A549 (cell line): ENCODE results near the gene PDLIM5.

ENCODE experiments used
- CEBPB ChIP-seq, 2 experiments: fragments of >200 bp in 1 of 2; sonication (Bioruptor Twin) in 1 of 2; formaldehyde crosslinking in 1 of 2; IDR thresholded peaks; 2 replicates each; pipeline ENCODE4 v1.6.1; 2012 to 2016
- CHD4 ChIP-seq: fragments of 200-600 bp; sonication (generic); IDR thresholded peaks from 2 replicates; pipeline ENCODE4 v1.6.1; 2016; ENCODE audit warnings: antibody characterized with exemption, mild to moderate bottlenecking, borderline replicate concordance
- EP300 ChIP-seq, 2 experiments: fragments of >200 bp; sonication (Bioruptor Twin); formaldehyde crosslinking; IDR thresholded peaks; 2 replicates in 1 of 2; 3 replicates in 1 of 2; pipeline ENCODE4 v1.6.1; 2016 to 2017
- JUN ChIP-seq, 2 experiments: fragments of >200 bp; sonication (Bioruptor Twin); formaldehyde crosslinking; IDR thresholded peaks; 2 replicates in 1 of 2; 3 replicates in 1 of 2; pipeline ENCODE4 v1.6.1; 2016 to 2017
- JUNB ChIP-seq: fragments of >200 bp; sonication (Bioruptor Twin); formaldehyde crosslinking; IDR thresholded peaks from 2 replicates; pipeline ENCODE4 v1.6.1; 2016
- NR3C1 ChIP-seq: fragments of >200 bp; sonication (Bioruptor Twin); formaldehyde crosslinking; IDR thresholded peaks from 3 replicates; pipeline ENCODE4 v1.6.1; 2017
- POLR2A ChIP-seq: IDR thresholded peaks from 2 replicates; pipeline ENCODE4 v1.6.1; 2012; ENCODE audit warnings: mild to moderate bottlenecking, low read length
- TFCP2L1 ChIP-seq: fragments of 250-450 bp; sonication (Bioruptor Pico); IDR thresholded peaks from 2 replicates; pipeline ENCODE4 v1.5.0; 2021; ENCODE audit warnings: mild to moderate bottlenecking
- TF ChIP-seq, protein P1 (sequence below): fragments of >200 bp; sonication (Bioruptor Twin); formaldehyde crosslinking; IDR thresholded peaks from 3 replicates; pipeline ENCODE4 v1.5.1; 2016

DNA sequence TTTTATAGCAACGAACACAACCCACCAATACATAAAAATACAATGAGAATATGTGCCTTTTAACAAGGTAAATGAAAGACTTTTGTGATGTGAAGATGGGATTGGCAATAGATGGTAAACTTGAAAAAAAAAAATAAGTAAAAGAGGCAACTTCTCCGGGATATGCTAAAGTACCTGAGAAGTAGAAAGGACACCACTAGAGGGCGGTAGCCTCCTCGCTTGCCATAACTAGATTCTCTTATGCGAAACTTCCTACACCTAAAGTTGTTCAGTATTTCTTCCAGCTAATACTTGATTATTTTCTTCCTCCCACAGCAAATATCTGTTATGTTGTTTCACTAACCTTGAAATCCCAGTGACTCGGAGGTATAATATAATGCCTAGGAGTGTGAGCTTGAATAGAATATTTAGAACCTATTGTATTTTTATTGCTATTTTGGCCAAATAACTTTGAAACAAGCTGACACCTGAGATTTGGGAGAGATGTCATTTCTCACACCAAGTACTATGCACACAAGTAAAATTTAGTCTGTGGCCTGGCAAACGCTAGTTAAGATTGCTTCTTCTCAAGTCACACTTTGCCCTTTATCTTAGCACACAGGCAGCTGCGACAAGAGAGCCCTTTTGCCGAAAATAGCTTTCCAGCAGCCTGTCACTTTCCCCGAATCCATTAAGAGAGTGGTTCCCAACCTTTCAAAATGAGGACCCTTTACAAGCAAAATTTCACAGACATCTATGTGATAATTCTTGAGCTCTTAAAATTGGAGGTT, 44.9 kb upstream of the PDLIM5 start:
- TF ChIP-seq JUNB: no peak
- no peak for TF ChIP-seq NR3C1
- no peak for TF ChIP-seq EP300 (IDR thresholded peaks at IDR 0.05)
- TF ChIP-seq, protein P1, sequence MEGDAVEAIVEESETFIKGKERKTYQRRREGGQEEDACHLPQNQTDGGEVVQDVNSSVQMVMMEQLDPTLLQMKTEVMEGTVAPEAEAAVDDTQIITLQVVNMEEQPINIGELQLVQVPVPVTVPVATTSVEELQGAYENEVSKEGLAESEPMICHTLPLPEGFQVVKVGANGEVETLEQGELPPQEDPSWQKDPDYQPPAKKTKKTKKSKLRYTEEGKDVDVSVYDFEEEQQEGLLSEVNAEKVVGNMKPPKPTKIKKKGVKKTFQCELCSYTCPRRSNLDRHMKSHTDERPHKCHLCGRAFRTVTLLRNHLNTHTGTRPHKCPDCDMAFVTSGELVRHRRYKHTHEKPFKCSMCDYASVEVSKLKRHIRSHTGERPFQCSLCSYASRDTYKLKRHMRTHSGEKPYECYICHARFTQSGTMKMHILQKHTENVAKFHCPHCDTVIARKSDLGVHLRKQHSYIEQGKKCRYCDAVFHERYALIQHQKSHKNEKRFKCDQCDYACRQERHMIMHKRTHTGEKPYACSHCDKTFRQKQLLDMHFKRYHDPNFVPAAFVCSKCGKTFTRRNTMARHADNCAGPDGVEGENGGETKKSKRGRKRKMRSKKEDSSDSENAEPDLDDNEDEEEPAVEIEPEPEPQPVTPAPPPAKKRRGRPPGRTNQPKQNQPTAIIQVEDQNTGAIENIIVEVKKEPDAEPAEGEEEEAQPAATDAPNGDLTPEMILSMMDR: peak; percentile 83
- no peak for TF ChIP-seq TFCP2L1 (CRISPR knock-in tag)
- no peak for TF ChIP-seq POLR2A
- TF ChIP-seq CEBPB (IDR thresholded peaks at IDR 0.05): no peak
- TF ChIP-seq JUN (IDR thresholded peaks at IDR 0.05): no peak
- no peak for TF ChIP-seq CHD4
